Stimulated activated CD4-positive, alpha-beta T cell treated with anti-CD3 and anti-CD28 coated beads, Interleukin-4, amount 100 ng/mL, for 48 hours (primary cell): Measurements from ENCODE around the gene CD101.
"Not testable (repeated sequence)": the region's sequence is repeated elsewhere in the genome, so short reads cannot be mapped to it uniquely, and the experiment has no call there.

ENCODE experiments used
- DNase-seq, 2 donors: peaks; one replicate each; pipeline ENCODE4 v3.0.0-alpha.2; 2020; ENCODE audit warnings: low read depth in 2 of 2

The CD101 gene

GRCh38 chr1:117001254-117001927 is at the start of gene CD101:
Gene CD101 (plus strand): TSS chr1:117001760. CDS start chr1:117001818, 58 bp downstream.
- DNase-seq, result peak in 1 of 2 donors; percentile 34

GRCh38 chr1:116952738-116953275 is 48.8 kb upstream of the CD101 start:
- no peak for DNase-seq

DNA sequence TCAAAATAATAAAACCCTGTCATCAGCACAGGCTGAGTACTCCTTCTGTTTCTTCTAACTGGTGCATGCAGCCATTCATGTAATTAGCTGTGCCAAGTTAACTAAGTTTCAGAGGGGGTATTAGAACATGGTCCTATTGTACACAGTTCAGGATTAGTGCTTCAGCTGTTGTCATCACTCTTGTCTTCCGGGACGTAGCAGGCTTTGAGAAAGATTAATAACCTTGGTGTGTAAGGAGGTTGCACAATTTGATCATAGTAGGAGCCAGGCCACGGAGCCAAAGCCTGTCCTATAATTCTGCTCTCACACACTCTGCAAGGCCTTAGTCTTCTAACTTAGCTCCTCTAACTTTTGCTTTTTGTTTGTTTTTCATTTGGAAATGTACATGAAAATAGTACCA is 47.1 kb upstream of the CD101 start:
- no peak for DNase-seq

- no peak for DNase-seq
Measured at GRCh38 chr1:116956378-116956777, 45.2 kb upstream of the CD101 start.

DNA sequence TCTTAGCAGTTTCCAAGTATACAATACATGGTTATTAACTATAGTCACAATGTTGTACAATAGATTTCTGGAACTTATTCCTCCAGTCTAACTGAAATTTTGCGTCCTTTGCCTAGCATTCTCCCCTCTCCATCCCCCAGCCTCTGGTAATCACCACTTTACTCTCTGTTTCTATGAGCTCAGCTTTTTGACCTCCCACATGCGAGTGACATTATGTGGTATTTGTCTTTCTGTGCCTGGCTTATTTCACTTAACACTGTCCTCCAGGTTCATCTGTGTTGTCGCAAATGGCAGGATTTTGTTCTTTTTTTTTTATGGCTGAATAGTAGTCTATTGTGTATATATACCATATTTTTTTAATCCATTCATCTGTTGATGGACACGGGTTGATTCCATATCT is 43.9 kb upstream of the CD101 start:
- no peak for DNase-seq

DNA sequence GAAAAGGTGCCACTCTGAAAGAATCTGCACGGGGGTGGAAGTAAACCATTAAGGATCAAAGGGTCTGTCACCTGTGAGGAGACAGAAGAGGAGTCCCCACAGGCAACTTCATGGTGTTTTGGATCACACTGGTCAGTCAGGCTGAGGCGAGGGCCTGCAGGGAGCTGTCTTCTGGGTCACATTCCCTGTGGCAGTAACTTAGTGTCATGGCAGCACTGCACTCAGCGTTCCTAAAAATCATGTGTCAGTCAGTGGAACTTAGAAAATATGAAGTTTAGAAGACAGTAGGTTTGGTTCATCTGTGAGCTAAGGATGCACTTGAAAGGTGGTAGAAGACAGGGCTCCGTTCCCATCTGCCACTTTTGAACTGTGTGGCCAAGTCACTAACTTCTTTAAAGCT is 43.5 kb upstream of the CD101 start:
- no peak for DNase-seq

DNA sequence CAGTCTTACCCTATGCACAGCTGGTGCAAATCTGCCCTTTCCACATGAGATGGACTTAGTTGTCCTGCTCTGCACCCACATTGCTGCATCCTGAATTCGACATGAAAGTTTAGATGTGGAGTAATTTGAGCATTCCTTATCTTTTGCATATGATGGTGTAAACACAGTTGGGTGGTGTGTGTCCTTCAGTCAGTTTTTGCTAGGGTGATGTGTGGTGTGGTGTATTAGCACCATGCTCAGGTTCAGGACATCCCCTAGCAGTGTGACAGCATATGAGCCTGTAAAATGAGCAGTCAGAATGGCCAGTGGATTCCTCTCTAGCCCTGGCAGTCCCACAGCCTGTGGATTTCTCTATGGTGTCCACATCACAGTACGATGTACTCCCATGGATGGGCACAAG is 42.6 kb upstream of the CD101 start:
- DNase-seq, result no peak

- no peak for DNase-seq
Measured at GRCh38 chr1:116961606-116962005, 40.0 kb upstream of the CD101 start.

DNA sequence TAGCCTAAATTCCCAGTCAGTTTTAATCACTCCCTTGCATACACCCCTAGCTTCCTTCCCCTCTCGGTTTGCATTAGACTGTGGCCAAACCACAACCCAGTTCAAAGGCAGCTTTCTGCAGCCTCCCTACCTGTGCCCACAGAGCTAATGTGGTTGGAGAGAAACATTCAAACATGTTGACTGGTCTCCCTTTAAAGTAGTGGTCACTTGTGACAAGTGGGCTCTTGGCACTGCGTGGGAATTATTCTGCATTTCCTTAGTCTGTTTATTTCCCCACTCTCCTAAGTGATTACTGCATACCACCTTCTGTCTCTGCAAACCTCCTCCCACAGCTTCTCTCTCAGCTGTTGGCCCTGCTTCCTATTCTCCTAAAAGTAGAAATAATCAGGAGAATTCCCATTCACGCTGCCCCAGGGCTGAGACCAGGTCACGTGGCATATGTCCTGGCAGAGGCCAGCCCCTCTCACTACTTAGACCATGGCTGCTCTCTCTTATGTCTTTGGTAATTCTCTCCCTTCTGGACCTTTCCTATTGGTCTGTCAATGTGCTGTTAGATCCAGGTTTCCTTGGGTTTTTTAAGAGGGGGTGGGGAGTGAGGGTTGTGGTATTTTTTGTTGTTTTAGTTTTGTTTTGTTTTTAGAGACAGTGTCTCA is 38.4 kb upstream of the CD101 start:
- no peak for DNase-seq

DNA sequence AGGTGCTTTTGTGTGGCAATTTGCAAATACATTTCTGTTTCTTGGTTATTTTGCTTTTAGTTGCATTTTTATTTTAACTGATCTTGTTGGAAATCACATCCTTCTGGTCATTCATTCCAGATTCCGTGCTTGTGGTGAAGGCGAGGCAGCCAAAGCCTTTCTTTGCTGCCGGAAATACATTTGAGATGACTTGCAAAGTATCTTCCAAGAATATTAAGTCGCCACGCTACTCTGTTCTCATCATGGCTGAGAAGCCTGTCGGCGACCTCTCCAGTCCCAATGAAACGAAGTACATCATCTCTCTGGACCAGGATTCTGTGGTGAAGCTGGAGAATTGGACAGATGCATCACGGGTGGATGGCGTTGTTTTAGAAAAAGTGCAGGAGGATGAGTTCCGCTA is 34.8 kb upstream of the CD101 start:
- DNase-seq, result no peak

GRCh38 chr1:116968724-116969123 is 32.8 kb upstream of the CD101 start:
- DNase-seq, result no peak

GRCh38 chr1:116971258-116971860 is 30.2 kb upstream of the CD101 start:
- DNase-seq, result no peak

DNA sequence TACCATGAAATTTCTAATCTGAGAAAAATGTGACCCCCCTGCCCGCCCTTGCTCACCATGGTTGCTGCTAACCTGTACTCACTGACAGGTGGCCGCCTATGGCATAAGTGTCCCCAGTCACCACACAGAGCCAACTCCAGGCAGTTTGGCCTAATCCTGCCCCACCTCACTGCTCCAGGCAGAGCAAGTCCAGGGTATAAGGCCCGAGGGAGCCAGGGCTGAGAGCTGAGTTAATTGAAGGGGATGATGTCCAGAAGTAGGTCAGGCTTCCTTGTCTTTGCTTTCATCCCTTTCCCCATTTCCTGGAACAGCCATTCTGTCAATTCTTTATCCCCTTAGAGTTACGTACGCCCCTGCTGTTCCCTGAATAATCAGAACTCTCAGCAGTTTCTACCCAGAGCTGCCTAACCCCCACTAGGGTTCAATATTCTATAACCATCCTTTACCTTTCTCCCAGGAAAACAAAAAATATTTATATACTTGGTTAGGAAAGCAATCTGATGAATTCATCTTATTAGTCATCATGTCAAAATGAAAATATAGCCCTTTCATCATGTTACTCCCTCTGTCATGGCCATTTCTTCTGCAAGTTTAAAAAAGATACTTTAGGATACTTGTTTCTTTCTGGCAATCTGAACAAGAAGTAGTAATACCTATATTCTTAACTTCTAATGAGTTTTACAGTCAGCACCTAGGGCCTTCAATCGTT is 29.4 kb upstream of the CD101 start:
- no peak for DNase-seq

- no peak for DNase-seq
Measured at GRCh38 chr1:116972674-116973030, 28.9 kb upstream of the CD101 start.

- DNase-seq, result not testable (repeated sequence)
Measured at GRCh38 chr1:116980309-116980708, 21.3 kb upstream of the CD101 start.

- no peak for DNase-seq
Measured at GRCh38 chr1:116981521-116982037, 20.0 kb upstream of the CD101 start.

GRCh38 chr1:116982319-116983004 is 19.1 kb upstream of the CD101 start:
- no peak for DNase-seq

DNA sequence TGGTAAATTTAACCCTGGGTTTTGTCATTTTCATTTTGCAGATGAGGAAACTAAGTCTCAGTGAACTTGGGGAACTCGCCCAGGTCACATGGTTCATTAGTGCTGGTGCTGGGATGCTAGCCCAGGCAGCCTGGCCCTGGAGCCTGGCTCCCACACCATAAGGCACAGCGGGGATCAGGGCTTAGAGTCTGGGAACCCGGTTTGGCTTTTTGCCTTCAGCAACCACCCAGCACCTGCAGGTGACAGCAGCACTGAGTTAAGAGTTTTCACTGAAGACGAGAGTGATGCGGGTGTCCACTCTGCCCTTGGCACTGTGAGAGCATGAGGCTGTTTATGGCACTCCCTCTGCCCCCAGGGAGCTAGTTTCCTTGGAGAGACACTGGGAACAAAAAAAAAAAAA is 18.4 kb upstream of the CD101 start:
- no peak for DNase-seq

- no peak for DNase-seq
Measured at GRCh38 chr1:116983678-116984077, 17.9 kb upstream of the CD101 start.

- DNase-seq, result no peak
Measured at GRCh38 chr1:116984406-116985160, 17.0 kb upstream of the CD101 start.
